Stimulated activated naive CD8-positive, alpha-beta T cell treated with anti-CD3 and anti-CD28 coated beads, Interleukin-15, Interleukin-2, amounts not matched to agents 100 U/mL and 50 U/mL, for 24 hours (primary cell): ENCODE data around the gene PLAAT4.
"Not testable (repeated sequence)": the region's sequence is repeated elsewhere in the genome, so short reads cannot be mapped to it uniquely, and the experiment has no call there.

ENCODE experiments used
- ATAC-seq: fragments of 150-1000 bp; cut with Tn5 transposase; one replicate; pipeline ENCODE4 v1.10.0; 2021
- DNase-seq: peaks from one replicate; pipeline ENCODE4 v3.0.0; 2021

The PLAAT4 gene

GRCh38 chr11:63572026-63572688, 35.5 kb downstream of the PLAAT4 start:
- no peak for ATAC-seq

GRCh38 chr11:63573881-63574855, 37.6 kb downstream of the PLAAT4 start:
- ATAC-seq (peak; percentile 75), DNase-seq (peak; percentile 30)

More at GRCh38 chr11:63572026-63572688, 35.5 kb downstream of the PLAAT4 start:
- DNase-seq = no peak

- ATAC-seq (no peak), DNase-seq (no peak)
Observed at GRCh38 chr11:63574856-63575602, 38.4 kb downstream of the PLAAT4 start.

GRCh38 chr11:63578882-63579281, 42.3 kb downstream of the PLAAT4 start:
- DNase-seq, ATAC-seq: not testable (repeated sequence)

- not testable (repeated sequence) for DNase-seq, ATAC-seq
Observed at GRCh38 chr11:63581224-63581623, 44.6 kb downstream of the PLAAT4 start.

GRCh38 chr11:63583357-63583677, 46.7 kb downstream of the PLAAT4 start:
- no peak for DNase-seq
- no peak for ATAC-seq

GRCh38 chr11:63586451-63587166, 50.0 kb downstream of the PLAAT4 start:
- ATAC-seq = no peak
- no peak for DNase-seq

- ATAC-seq = no peak
- DNase-seq = no peak
Observed at GRCh38 chr11:63589000-63589399, 52.4 kb downstream of the PLAAT4 start.

GRCh38 chr11:63590024-63590788, 53.6 kb downstream of the PLAAT4 start:
- DNase-seq (no peak), ATAC-seq (no peak)

GRCh38 chr11:63592975-63593395, 56.4 kb downstream of the PLAAT4 start:
- no peak for ATAC-seq

GRCh38 chr11:63595296-63595695, 58.7 kb downstream of the PLAAT4 start:
- no peak for DNase-seq
- ATAC-seq = no peak

More at GRCh38 chr11:63592975-63593395, 56.4 kb downstream of the PLAAT4 start:
- DNase-seq = no peak
